ENCODE data around the gene CCDC61.

DNA sequence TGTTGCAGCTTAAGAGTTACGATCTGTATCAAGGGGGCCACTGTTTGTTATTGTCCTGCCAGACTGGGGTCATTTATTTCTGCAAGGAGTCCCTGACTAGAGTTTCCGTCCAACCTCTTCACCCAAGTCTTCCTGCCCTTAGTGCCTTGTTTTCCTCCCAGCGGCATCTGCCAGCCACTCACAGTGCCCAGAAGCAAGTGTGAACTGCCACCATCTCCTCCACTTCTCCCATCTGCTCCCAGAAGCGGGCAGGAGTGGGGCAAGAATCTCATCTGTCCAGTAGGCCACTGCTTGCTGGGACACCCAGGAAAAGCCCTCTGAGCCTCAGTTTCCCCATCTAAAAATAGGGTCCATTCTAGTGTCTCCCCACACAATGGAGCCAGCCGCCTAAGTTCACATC lies 25.6 kb upstream of the CCDC61 start:
- TF ChIP-seq CTCF (IDR thresholded peaks at IDR 0.05 in 4 of 5, conservative IDR thresholded peaks at IDR 0.05 in 1 of 5) (no peak), POLR2A (IDR thresholded peaks at IDR 0.05) (no peak)

All from gastrocnemius medialis (tissue), 4 donors.